HepG2 (cell line): Measurements from ENCODE around the gene LRRC39.

ENCODE experiments used
- ETV5 ChIP-seq: IDR thresholded peaks from 2 replicates; pipeline ENCODE4 v1.6.1; 2018; ENCODE audit warnings: missing biosample characterization, missing genetic modification reagents, inconsistent platforms, borderline replicate concordance
- MTF1 ChIP-seq: sonication (generic); formaldehyde crosslinking; IDR thresholded peaks from 2 replicates; pipeline ENCODE4 v1.5.0; 2020; ENCODE audit warnings: missing genetic modification reagents
- NONO ChIP-seq, 2 experiments: fragments of 450-650 bp in 1 of 2; sonication (generic) in 1 of 2; formaldehyde crosslinking in 1 of 2; IDR thresholded peaks in 1 of 2; conservative IDR thresholded peaks in 1 of 2; 2 replicates each; pipeline versions ENCODE4 v1.6.1 to v1.8.0; 2017 to 2022; ENCODE audit warnings: mild to moderate bottlenecking in 1 of 2, missing genetic modification reagents in 1 of 2, moderate library complexity in 1 of 2
- RFX3 ChIP-seq: IDR thresholded peaks from 2 replicates; pipeline ENCODE4 v1.6.1; 2016; ENCODE audit warnings: missing biosample characterization, missing genetic modification reagents
- RFXAP ChIP-seq: sonication (generic); formaldehyde crosslinking; IDR thresholded peaks from 2 replicates; pipeline ENCODE4 v1.4.0; 2020; ENCODE audit warnings: missing genetic modification reagents, borderline replicate concordance
- STAT5B ChIP-seq: sonication (generic); formaldehyde crosslinking; IDR thresholded peaks from 2 replicates; pipeline ENCODE4 v1.4.0; 2020; ENCODE audit warnings: missing genetic modification reagents
- ZFP36 ChIP-seq: fragments of 150-350 bp; IDR thresholded peaks from 2 replicates; pipeline ENCODE4 v1.6.1; 2018; ENCODE audit warnings: borderline replicate concordance, low read length, low read depth; ENCODE audit not compliant: partially characterized antibody
- ZNF143 ChIP-seq: sonication (generic); formaldehyde crosslinking; IDR thresholded peaks from 2 replicates; pipeline ENCODE4 v1.4.0; 2020; ENCODE audit warnings: missing genetic modification reagents
- ZNF747 ChIP-seq: sonication (generic); formaldehyde crosslinking; IDR thresholded peaks from 2 replicates; pipeline ENCODE4 v1.8.1; 2023; ENCODE audit warnings: missing genetic modification reagents, mild to moderate bottlenecking, borderline replicate concordance
- TF ChIP-seq, protein P1 (sequence below): IDR thresholded peaks from 2 replicates; pipeline ENCODE4 v1.6.1; 2012; ENCODE audit warnings: inconsistent platforms
- TF ChIP-seq, protein P2 (sequence below): sonication (generic); formaldehyde crosslinking; IDR thresholded peaks from 2 replicates; pipeline ENCODE4 v1.8.0; 2022; ENCODE audit warnings: low read depth, missing genetic modification reagents
- TF ChIP-seq, protein P3 (sequence below): sonication (generic); formaldehyde crosslinking; IDR thresholded peaks from 2 replicates; pipeline ENCODE4 v1.5.0; 2020; ENCODE audit warnings: mild to moderate bottlenecking, missing genetic modification reagents, moderate library complexity
- TF ChIP-seq, protein P4 (sequence below): sonication (generic); formaldehyde crosslinking; IDR thresholded peaks from 2 replicates; pipeline ENCODE4 v1.4.0; 2020; ENCODE audit warnings: missing genetic modification reagents

- no peak for TF ChIP-seq NONO (IDR thresholded peaks at IDR 0.05)
- TF ChIP-seq NONO (CRISPR knock-in tag; conservative IDR thresholded peaks at IDR 0.05) = no peak
- no peak for TF ChIP-seq ZNF747
- no peak for TF ChIP-seq ZNF143 (CRISPR knock-in tag)
- TF ChIP-seq STAT5B (CRISPR knock-in tag) = no peak
- no peak for TF ChIP-seq ETV5
- TF ChIP-seq, protein P1, sequence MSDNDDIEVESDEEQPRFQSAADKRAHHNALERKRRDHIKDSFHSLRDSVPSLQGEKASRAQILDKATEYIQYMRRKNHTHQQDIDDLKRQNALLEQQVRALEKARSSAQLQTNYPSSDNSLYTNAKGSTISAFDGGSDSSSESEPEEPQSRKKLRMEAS = no peak
- TF ChIP-seq, protein P2, sequence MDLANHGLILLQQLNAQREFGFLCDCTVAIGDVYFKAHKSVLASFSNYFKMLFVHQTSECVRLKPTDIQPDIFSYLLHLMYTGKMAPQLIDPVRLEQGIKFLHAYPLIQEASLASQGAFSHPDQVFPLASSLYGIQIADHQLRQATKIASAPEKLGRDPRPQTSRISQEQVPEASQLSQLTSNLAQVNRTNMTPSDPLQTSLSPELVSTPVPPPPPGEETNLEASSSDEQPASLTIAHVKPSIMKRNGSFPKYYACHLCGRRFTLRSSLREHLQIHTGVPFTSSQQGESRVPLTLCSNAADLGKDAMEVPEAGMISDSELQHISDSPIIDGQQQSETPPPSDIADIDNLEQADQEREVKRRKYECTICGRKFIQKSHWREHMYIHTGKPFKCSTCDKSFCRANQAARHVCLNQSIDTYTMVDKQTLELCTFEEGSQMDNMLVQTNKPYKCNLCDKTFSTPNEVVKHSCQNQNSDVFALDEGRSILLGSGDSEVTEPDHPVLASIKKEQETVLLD (CRISPR knock-in tag) = no peak
- TF ChIP-seq ZFP36 = no peak
- no peak for TF ChIP-seq RFXAP (CRISPR knock-in tag)
- TF ChIP-seq, protein P3, sequence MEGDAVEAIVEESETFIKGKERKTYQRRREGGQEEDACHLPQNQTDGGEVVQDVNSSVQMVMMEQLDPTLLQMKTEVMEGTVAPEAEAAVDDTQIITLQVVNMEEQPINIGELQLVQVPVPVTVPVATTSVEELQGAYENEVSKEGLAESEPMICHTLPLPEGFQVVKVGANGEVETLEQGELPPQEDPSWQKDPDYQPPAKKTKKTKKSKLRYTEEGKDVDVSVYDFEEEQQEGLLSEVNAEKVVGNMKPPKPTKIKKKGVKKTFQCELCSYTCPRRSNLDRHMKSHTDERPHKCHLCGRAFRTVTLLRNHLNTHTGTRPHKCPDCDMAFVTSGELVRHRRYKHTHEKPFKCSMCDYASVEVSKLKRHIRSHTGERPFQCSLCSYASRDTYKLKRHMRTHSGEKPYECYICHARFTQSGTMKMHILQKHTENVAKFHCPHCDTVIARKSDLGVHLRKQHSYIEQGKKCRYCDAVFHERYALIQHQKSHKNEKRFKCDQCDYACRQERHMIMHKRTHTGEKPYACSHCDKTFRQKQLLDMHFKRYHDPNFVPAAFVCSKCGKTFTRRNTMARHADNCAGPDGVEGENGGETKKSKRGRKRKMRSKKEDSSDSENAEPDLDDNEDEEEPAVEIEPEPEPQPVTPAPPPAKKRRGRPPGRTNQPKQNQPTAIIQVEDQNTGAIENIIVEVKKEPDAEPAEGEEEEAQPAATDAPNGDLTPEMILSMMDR (CRISPR knock-in tag) = no peak
- TF ChIP-seq, protein P4, sequence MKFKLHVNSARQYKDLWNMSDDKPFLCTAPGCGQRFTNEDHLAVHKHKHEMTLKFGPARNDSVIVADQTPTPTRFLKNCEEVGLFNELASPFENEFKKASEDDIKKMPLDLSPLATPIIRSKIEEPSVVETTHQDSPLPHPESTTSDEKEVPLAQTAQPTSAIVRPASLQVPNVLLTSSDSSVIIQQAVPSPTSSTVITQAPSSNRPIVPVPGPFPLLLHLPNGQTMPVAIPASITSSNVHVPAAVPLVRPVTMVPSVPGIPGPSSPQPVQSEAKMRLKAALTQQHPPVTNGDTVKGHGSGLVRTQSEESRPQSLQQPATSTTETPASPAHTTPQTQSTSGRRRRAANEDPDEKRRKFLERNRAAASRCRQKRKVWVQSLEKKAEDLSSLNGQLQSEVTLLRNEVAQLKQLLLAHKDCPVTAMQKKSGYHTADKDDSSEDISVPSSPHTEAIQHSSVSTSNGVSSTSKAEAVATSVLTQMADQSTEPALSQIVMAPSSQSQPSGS (CRISPR knock-in tag) = no peak
- no peak for TF ChIP-seq RFX3 (CRISPR knock-in tag)
- TF ChIP-seq MTF1 (CRISPR knock-in tag) = no peak
Observed at GRCh38 chr1:100101564-100101963, 76.5 kb downstream of the LRRC39 start.
